NCI-H2171 treated with DMSO at 0.1 percent for 48 hours (cell line): Measurements from ENCODE around the gene C21orf58.

Source experiments
- DNase-seq: peaks from one replicate; lab custom pipeline; 2025; lab: John Stamatoyannopoulos, UW

C21orf58 gene

DNA sequence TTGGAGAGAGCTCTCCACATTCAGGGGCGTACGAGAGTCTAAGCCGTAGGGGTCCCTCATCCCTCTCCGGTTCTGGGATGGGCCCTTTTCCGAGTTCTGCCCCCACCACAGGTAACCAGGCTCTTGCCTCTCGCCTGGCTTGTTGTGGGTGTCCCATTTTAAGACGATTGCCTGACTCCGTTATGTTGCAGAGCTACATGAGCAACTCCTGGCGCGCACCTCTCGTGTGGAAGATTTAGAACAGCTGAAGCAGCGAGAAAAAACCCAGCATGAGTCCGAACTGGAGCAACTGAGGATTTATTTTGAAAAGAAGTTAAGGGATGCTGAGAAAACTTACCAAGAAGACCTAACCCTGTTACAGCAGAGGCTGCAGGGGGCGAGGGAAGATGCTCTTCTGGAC lies 29.2 kb upstream of the C21orf58 start:
- DNase-seq: no peak

DNA sequence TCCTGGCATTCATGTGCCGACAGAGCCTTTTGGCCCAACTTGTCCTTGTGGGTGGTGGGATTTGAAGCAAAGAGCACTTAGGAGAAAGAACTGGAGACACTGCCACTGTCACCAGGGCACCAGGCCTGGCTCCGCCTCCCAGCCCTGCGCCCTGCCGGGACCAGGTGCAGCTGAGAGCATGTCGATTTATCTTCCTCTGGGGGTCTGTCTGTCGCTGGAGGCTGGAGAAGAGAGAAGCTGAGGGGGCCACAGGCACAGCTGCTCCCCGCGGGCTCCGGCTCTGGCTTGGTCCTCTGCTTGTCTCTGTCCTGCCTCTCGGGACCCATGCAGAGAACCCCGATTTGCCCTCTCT lies 28.5 kb upstream of the C21orf58 start:
- DNase-seq: no peak

DNA sequence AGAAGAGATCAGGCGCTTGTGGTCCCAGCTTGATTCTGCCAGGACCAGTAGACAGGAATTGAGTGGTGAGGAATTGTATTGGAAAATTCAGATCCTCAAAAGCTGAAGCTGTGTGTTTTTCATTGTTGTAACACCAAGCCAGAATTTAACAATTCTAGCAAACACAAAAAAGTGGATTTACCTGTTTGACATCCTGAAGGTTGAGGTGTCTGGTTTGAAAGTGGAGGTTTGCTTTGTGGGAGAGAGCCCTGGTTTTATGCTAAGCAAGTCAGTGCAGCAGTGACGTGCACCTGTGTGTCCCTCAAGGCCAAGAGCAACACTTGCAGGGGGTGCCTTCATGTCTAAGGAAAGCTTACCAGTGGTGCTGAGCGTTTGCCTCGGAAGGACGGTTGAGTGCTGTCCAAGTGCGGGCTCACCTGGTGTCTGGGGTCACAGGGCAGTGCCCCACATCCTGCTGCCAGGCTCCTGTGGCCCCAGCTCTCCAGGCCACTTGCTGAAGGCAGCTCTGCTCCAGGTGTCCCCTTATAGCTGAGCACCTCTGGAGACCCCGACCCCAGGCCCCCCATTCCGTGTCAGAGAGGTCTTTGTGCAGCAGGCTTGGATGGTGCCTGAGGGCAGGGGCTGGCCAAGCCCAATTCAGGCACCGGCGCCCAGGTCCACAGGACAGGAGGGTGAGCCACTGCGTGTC lies 27.9 kb upstream of the C21orf58 start:
- no peak for DNase-seq

DNA sequence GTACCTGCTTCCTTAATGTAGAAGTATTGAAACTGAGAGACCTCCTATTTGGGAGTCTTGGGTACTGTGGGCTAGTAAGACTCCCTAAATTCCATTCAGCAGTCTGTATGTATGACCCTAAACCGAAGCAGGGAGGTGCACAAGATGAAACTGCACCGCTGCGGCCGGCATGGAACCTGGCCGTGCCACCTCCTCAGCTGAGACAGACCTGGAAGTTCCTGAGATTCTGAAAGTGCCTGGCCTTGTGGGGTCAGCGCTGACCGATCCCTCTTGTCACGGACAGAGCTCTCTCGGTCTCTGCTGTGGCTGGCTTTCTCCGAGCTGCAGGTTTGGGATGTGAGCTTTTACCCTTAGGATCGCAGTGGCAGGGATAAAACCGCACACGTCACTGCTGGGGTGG lies 27.3 kb upstream of the C21orf58 start:
- no peak for DNase-seq

DNA sequence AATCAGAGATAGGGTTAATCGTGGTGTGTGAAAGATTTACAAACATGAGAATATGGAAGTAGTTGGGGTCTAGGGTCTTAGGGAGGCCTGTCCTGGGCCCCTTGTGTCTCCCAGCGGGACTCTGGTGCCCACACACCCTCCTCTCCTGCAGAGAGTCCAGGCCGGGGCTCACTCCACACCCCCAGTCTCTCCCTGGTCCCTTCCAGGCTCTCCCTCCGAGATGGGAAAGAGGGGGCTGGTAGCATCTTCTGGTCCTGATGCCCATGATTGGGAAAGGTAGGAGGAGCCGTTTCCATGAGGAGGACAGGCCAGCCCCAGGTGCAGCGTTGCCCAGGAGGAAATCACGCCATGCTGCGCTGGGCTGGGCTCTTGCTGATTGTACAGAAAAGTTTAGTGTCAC lies 26.9 kb upstream of the C21orf58 start:
- DNase-seq: no peak

DNA sequence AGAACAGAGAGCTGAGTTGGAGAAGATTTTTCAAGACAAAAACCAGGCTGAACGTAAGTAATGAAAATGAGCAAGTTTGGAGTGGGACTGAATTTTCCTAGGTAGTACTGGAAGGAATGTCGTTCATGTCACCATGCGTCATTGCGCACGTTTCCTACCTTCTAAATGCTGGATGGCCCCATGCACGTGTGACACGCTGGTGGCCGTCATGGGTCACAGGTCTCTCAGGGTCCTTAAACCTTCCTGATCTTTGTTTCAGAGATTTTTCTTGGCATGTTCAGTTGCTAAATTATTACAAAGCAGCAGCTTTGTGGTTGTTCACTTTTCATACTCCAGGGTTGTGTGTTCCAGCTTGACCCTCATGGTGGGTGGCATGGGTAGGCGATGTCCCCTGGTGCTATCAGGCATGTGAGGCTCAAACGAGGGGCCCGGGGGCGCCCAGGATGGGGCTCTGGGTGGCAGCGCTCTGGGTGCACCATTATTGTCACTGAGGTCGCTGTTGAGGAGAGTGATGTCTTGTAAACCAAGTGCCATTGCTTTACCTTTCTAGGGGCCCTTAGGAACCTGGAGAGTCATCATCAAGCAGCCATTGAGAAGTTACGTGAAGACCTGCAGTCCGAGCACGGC lies 25.6 kb upstream of the C21orf58 start:
- no peak for DNase-seq

DNA sequence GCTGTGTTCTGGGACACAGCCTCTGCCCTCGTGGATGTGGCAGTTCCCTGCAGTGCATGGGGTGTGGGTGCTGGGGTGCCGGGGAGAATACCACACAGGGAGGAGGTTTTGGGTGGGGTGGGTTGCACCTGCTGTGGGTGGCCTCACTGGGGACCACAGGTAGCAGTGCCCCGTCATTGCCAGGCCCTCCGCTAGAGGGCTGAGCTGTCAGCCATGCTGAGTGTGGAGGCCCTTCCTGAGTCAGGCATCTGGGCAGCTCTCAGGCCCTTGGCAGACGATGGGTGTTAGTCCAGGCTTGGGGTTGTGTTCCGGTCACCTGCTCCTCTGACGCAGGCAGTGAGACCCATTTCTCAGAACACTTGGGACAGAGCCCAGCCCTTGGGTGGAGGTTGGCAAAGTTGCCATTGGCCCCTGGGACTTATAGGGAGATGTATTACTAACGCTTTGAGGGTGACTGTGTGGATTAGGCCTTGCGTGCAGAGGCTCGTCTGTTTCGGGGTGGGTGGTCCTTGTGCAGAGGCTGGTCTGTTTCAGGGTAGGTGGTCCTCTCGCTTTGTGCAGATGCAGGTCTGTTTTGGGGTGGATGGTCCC lies 24.2 kb upstream of the C21orf58 start:
- no peak for DNase-seq

DNA sequence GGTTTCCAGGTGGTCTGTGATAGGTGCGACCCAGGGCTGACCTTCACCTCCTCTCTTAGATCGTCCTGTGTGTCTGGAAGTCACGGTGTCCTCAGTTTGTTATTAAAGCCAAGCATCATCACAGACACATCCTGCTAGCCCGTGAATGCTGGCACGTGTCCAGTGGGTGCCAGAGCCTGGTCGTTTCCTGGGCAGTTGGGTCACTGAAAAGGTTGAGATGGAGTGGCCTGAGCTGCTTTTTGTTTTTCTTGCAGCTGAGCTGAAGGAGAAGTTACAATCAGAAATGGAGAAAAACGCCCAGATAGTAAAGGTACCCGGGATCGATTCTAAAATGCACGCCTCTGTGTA lies 23.5 kb upstream of the C21orf58 start:
- no peak for DNase-seq

DNA sequence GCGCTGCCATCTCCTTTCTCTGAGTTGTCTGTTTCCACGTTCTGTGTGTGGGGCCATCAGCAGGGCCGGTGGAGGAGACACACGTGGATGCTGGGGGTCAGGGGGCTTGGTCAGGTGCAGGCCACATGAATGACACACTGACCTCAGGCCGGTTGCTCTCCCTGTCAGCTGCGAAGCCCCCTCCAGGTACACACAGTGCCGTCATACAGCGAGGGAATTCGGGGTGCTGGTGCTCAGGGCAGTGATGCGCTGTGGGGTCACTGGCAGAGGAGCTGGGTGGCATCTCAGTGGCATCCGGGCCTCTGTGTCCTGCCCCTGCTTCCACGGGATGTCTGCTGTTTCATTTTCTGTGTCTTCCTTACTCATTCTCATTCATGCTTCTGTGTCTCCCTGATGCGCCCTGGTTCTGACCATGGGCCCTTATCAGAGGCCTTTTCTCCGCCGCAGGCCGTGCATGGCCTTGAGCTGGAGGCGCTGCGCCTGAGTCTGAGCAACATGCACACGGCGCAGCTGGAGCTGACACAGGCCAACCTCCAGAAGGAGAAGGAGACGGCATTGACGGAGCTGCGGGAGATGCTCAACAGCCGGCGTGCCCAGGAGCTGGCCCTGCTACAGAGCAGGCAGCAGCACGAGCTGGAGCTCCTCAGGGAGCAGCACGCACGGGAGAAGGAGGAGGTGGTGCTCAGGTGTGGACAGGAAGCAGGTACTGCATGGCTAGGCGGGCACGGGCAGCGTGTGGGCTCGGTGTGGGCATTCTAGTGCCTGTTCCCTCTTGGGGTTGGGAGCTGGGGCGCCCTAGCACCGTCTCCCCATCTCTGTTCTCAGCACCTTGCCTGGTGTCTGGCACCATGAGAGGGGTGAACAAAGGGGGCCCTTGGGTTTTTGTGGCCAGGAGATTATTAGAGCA lies 22.9 kb upstream of the C21orf58 start:
- no peak for DNase-seq

DNA sequence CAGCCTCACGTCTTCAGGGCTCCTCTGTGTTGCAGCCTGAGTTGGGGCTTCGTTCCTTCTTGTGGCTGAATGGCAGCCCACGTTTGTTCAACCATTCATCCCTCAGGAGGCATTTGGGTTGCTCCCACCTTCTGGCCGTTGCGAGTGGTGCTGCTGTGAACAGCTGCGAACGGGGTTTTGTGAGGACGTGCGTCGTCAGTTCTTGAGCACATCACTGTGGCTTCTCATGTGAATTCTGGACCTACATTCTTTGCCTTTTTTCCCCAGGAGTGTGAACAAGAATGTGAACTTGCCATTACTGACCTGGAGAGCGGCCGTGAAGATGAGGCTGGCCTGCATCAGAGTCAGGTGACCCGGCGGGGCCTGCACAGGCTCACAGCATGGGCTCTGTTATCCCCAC lies 22.2 kb upstream of the C21orf58 start:
- DNase-seq: no peak

DNA sequence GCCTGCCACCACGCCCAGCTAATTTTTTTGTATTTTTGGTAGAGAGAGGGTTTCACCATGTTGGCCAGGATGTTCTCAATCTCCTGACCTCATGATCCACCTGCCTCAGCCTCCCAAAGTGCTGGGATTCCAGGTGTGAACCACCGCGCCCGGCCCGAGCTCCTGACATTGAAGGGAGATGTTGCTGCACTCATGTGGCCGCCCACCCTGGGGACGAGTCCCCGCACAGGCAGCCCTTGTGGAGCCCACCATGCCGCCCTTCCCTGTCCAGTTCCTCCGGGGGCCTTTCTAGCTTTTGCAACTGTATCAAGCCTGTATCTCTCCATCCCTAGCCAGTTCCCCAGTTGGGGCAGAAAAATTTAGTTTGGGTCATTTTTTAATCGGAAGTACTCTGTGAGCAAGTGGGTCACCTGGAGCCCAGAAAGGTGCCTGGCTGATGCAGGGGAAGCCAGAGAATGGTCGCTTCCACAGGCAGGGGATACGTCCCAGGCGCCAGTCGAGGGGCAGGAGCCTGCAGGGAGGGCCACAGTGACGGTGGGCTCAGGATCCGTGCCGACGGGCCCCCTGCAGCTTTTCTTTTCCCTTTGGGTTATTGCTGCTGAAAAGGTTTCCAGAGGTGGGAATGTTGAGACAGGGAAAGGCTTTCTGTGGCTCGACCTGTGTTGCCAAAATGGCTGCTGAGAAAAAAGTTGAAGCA lies 20.7 kb upstream of the C21orf58 start:
- no peak for DNase-seq

DNA sequence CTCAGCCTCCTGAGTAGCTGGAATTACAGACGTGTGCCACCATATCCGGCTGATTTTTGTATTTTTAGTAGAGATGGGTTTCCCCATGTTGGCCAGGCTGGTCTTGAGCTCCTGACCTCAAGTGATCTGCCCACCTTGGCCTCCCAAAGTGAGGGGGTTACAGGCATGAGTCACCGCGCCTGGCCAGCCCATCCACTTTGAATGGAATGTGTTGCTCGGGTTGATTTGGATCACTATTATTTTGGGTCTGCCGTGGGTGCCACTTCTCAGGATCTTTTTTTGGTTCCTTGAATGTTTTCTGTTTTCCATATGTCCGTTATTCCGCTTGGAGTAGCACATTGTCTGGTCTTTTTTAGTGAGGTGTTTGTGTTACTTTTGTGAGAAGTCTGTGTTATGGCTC lies 17.3 kb upstream of the C21orf58 start:
- DNase-seq: no peak

DNA sequence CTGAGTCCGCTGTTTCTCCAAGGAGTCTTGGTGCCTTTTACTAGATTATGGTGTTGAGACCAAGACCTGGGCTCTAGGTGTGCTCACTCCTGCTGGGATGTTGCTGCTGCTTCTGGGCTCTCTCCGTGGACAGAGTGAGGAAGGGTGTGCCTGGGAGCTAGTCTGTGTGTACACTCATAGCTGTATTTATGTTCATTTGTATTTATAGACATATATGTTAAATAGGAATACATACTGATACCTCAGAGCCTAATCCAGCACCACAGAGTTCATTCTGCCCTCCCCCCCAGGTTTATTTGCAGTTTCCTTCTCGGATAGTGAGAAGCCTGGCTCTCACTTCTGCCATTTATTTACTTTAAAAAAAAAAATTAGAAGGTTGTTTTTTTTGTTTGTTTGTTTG lies 12.9 kb upstream of the C21orf58 start:
- no peak for DNase-seq

DNA sequence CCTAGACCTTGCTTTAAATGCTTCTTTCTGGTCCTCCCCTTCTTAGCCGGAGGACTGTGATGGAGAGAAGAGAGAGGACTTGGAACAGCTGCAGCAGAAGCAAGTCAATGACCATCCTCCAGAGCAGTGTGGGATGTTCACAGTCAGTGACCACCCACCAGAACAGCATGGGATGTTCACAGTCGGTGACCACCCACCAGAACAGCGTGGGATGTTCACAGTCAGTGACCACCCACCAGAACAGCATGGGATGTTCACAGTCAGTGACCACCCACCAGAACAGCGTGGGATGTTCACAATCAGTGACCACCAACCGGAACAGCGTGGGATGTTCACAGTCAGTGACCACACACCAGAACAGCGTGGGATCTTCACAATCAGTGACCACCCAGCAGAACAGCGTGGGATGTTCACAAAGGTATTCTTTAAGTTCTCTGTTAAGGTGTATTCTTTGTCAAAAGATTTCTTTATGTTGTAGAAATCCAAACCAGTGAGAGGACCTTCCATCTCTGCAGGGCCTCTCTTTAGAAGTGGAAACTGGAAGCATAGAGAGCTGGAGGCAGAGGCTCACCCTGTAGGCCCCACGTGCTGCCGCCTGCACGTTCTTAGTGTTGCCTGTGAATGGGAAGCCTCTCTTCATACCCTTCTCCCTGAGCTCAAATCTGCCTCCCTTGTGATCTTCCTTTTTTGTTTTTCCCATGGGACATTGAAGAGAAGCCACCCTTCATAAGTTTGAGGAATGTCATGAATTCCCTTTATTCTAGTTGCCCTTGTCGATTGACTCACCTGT lies 10.9 kb upstream of the C21orf58 start:
- DNase-seq: no peak

DNA sequence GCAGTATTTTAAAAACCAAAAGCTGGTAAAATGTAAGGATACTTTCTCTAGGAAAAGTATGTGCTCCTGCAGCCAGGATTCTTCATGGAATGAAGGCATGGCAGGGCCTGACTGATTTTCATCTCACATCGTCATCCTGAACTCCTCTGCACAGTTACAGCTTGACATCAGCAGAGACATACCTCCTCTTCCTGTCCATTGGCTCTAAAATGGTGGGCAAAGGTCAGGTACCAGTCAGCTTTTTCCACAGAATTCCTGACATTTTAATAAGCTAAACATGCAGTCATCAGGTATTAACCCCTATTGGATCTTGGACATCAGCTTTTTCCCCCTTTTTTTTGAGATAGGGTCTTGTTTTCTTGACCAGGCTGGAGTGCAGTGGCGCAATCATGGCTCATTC lies 6.1 kb upstream of the C21orf58 start:
- DNase-seq: no peak

DNA sequence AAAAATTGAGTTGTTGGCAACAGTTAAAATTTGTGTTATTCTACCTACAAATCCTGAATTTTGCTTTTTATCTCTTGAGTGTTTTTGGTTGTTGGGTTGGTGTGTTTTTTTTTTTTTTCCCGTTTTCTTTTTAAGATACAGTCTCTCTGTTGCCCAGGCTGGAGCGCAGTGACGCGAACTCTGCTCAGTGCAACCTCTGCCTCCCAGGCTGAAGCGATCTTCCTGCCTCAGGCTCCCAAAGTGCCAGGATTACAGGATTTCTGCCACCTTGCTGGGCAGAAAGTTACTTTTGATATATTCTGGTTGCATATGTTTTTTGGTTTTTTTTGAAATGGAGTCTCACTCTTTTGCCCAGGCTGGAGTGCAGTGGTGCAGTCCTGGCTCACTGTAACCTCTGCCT lies 4.5 kb upstream of the C21orf58 start:
- DNase-seq: no peak

DNA sequence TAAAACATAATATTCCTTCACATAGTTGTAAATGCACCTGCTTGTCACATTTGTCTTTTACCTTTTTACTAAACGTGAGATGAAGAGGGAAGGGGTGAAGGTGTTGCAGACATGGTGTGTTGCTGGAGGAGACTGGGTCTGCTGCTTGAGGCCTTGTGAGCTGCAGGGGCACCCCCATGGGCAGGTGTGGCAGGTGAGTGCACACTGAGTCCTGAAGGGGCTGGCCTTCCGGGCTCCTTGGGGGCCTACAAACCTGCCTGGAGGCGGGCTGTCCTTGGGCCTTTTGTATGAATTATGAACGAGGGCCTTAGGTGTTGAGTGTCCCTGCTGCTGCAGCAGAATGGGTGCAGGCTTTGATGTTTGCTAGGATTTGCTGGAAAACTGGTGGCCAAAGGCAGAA lies 4.0 kb upstream of the C21orf58 start:
- no peak for DNase-seq

DNA sequence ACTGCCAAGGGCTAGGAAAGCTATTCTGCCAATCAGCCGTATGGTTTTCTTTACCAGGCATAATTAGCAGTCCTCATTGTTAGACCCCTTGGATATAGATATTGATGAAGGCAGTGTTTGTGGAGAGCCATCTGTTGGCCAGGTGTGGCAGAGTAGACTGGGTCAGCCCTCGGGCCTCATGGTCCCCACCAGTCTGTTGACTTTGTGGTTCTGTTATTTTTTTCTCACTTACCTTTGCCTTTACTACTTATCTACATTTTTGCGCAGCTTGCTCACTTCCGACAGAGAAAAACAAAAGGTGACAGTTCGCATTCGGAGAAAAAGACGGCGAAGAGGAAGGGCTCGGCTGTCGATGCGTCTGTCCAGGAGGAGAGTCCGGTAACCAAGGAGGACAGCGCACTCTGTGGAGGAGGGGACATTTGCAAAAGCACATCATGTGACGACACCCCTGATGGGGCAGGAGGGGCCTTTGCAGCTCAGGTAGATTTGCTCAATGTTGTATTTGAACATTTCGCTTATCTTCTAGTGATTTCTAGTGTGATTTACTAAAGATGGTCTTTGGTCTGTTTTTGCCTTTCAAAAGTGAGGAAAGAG lies 2.5 kb upstream of the C21orf58 start:
- DNase-seq: no peak

DNA sequence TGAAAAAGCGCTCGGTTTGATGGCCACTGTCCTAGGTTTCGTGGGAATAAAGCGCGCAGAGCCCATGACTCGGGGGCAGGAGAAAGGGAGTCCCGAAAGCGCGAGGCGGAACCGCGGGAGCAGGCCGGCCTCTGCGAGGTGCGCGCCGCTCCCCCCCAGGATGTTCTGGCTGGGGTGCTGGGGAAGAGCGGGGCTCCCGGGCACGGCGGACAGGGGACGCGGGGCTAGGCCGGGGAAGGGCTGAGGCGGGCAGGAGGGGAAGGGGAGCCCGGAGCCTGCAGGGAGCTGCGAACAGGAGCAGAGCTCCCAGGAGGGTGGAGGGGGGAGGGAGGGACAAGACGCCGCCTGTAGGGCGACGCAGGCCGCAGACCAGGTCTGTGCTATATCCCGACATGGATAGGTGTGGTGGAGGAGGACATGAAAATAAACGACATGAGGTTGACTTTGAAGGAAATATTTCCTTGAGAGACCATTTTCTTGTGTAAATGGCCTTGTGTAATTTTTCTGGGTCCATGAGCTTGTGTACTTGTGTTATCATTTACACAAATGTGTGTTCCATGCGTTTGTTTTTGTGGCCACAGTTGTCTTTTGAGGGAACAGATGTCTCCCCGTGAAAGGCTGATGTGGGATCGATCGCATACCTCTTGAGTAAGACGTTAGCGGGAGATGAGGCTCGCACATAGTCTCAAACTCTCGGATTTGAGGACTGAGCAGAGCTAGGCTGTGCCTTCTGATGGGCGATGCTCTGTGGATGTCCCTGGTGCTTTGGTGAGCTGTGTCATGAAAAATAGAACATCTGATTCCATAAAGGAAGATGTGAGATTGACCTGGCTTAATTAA lies 1.6 kb upstream of the C21orf58 start:
- peak; percentile 66 for DNase-seq

DNA sequence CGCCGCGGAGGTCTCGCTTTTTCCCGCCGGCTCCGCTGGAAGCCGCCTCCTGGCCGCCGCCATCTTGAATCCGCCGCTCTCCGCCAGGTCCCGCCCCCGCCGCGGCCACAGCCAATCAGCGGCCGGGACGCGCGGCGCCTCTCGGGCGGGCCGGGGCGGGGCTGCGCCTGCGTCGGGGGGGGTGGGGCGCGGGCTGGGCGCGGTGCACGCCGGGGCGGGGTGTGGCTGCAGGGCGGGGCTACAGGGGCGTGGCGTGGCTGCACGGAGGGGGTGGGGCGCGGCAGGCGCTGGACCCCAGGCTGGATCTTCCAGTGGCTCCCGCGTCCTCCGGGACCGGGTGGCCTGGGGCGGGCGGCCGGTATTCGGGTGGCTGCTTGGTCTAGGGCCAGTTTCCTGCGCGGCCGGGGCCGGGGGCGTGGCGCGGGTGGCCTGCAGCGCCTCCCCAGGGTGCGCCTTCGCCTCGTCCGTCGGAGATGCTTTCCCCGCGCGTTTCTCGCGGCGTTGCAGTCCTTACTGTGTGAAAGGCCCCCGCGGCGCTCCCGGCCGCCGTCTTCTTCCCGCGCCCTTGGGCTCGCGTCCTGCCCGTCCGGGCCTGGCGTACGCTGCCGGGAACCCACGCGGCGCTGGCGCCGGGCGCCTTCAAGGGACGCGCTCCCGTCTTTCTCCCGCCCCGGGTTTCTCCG lies 861 bp upstream of the C21orf58 start:
- DNase-seq: peak; percentile 75
